Right lobe of liver (tissue), 6 donors: ENCODE data around the gene ABHD2. TPM values are rescaled to one million over a fixed set of nuclear protein-coding genes. Genes with fewer than 3 reads are reported as not detected.

Source experiments
- ATAC-seq, 4 donors: fragments of 200-7000 bp; cut with Tn5 transposase; one replicate each; pipeline ENCODE4 v1.9.1; 2020; ENCODE audit warnings: mild to moderate bottlenecking in 4 of 4, moderate library complexity in 4 of 4
- DNase-seq, 3 donors: peaks; one replicate each; pipeline ENCODE4 v3.0.0-alpha.2; 2020
- H3K27ac ChIP-seq, 3 donors: fragments of 200-600 bp; one replicate each; pipeline ENCODE4 v1.8.0; 2022
- H3K27me3 ChIP-seq, 2 donors: fragments of 200-600 bp; one replicate each; pipeline ENCODE4 v1.8.0; 2022
- H3K36me3 ChIP-seq, 4 donors: fragments of 200-600 bp; sonication (generic) in 1 of 4; one replicate each; pipeline versions ENCODE4 v1.5.1 to v1.8.0; 2017 to 2022; ENCODE audit warnings: control low read depth in 1 of 4
- H3K4me1 ChIP-seq, 4 donors: fragments of 200-600 bp; sonication (generic) in 1 of 4; one replicate each; pipeline versions ENCODE4 v1.5.1 to v1.8.0; 2017 to 2022; ENCODE audit warnings: control low read depth in 1 of 4
- H3K4me3 ChIP-seq, 3 donors: fragments of 200-600 bp; one replicate each; pipeline ENCODE4 v1.8.0; 2022
- H3K9me3 ChIP-seq, 4 donors: fragments of 200-600 bp; sonication (generic) in 1 of 4; one replicate each; pipeline versions ENCODE4 v1.5.1 to v1.8.0; 2017 to 2022; ENCODE audit warnings: control low read depth in 1 of 4
- CTCF ChIP-seq, 4 donors: fragments of 200-600 bp in 3 of 4; fragments of 450-650 bp in 1 of 4; IDR thresholded peaks; one replicate each; pipeline versions ENCODE4 v1.5.1 to v1.8.0; 2016 to 2022; ENCODE audit warnings: antibody characterized with exemption in 4 of 4, mild to moderate bottlenecking in 2 of 4
- POLR2A ChIP-seq: fragments of 450-650 bp; IDR thresholded peaks from one replicate; pipeline ENCODE4 v1.6.1; 2017; ENCODE audit warnings: antibody characterized with exemption, mild to moderate bottlenecking
- WGBS: methylation state at CpG from one replicate; pipeline ENCODE4 v1.1.6; 2018; ENCODE audit warnings: low coverage, low lambda C conversion rate; ENCODE audit not compliant: insufficient coverage; ENCODE audit errors: missing lambda C conversion rate; 5-methylcytosine and 5-hydroxymethylcytosine counted together
- intact Hi-C, 2 donors: fragments of 100-400 bp; cut with DNase I; formaldehyde crosslinking; loops; one replicate each; pipeline versions ENCODE4 v1.11.2 to v1.14.1; 2022
- total RNA-seq, 6 experiments: library from RNA; depleted of rRNA in 2 of 6; stranded (reverse); fragments of >200 nt in 2 of 6; fragmentation: NEBNext Ultra II Directional in 3 of 6; extraction: Animal tissue kit (Norgen Biotek cat#: 25700) in 3 of 6; gene quantifications; one replicate each; pipeline versions ENCODE4 v1.1.0 to v1.2.4, GENCODE V29; 2016 to 2023
- donor health status: DM: no; HTN: yes; CAD: no.
- donor health status: DM: no; HTN: no; CAD: no.
- donor health status: DM: no; HTN: no; CAD: no.
- donor health status: DM: no; HTN: yes; CAD: no.
- donor health status: DM: no; HTN: yes; CAD: no.

ABHD2 gene
- total RNA-seq, 6 experiments from 2014 or later = 136 to 392 (median 315) TPM

DNA sequence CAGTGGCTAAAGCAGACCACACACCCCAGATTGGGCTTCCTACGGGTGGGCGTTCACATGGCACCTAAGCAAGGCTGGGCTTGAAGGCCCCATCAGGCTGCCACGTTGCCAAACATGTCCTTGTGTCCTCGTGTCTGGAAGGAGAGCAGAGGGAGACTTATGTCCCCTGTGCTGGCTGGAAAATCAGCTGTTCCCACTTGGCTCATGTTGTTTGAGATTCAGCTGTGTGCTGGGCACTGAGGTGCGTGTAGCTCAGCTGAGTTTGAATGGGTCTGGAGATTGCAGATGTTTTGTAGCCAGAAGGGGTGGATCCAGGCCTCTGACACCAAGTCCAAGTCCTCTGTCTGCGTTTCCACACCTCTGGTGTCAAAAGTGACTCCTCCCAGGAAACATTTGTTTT lies 98.5 kb downstream of the ABHD2 start:
- Histone ChIP-seq H3K27ac (no peak overlapping the region), H3K4me1 (peaks cover 0 to 36% (median 0%) of the 10 kb centered on the region in 4 donors), H3K27me3 (no peaks in the 10 kb centered on the region), H3K9me3 (no peaks in the 10 kb centered on the region), H3K4me3 (no peak overlapping the region), H3K36me3 (peaks cover 6 to 81% (median 39%) of the 10 kb centered on the region in 4 donors)
- peak; percentile 15 to 52 (median 30) for ATAC-seq
- DNase-seq = peak in 1 of 3 donors; percentile 61
- WGBS = 54% methylated on average over 6 of the region's 6 CpGs
- TF ChIP-seq CTCF (IDR thresholded peaks at IDR 0.05) (no peak), POLR2A (no peak)
- intact Hi-C loops = loop anchor here in 1 of 2 donors (10.0 kb wide), 1 partner anchor 132 kb away; no protein-coding TSS in a partner anchor

GRCh38 chr15:89187301-89187985 lies 99.2 kb downstream of the ABHD2 start:
- Histone ChIP-seq H3K4me3 (no peak overlapping the region), H3K9me3 (no peaks in the 10 kb centered on the region), H3K27ac (peak overlapping the region in 1 of 3 donors; percentile 40), H3K4me1 (peaks cover 0 to 36% (median 0%) of the 10 kb centered on the region in 4 donors), H3K36me3 (peaks cover 10 to 83% (median 43%) of the 10 kb centered on the region in 4 donors), H3K27me3 (no peaks in the 10 kb centered on the region)
- ATAC-seq = no peak
- intact Hi-C loops = loop anchor here in 1 of 2 donors (10.0 kb wide), 1 partner anchor 133 kb away; no protein-coding TSS in a partner anchor
- TF ChIP-seq CTCF (IDR thresholded peaks at IDR 0.05) (no peak), POLR2A (no peak)
- no peak for DNase-seq
- WGBS = 64% methylated on average over 9 of the region's 9 CpGs

DNA sequence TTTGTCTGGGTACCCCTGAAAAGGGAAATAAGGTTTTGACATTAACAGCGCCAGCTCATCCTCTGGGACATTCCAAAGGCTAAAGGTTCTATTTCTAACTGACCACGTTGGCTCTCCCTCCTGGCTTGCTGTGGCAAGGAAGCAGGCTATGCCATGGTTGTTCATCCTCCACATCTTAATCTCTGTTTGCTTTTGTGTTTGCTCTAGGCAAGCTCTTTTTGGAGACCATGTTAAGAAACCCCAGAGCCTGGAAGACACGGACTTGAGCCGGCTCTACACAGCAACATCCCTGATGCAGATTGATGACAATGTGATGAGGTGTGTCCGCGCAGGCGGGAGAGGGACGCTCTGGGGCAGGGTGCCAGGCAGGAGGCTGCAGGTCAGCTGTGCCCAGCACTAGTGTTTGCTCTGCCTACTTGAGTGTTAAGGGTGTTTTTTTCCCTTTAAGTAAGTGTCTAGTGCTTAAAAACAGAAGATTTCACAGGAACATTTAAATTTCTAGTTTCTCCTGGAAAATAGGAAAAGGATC lies 99.8 kb downstream of the ABHD2 start:
- Histone ChIP-seq H3K4me3 (no peak overlapping the region), H3K4me1 (peaks cover 0 to 36% (median 0%) of the 10 kb centered on the region in 4 donors), H3K9me3 (no peaks in the 10 kb centered on the region), H3K27ac (peak overlapping the region in 1 of 3 donors; percentile 40), H3K36me3 (peaks cover 10 to 83% (median 49%) of the 10 kb centered on the region in 4 donors), H3K27me3 (no peaks in the 10 kb centered on the region)
- ATAC-seq = peak; percentile 28 to 65 (median 42)
- TF ChIP-seq POLR2A = no peak
- TF ChIP-seq CTCF (IDR thresholded peaks at IDR 0.05) = no peak
- 52% methylated on average over 8 of the region's 8 CpGs for WGBS
- DNase-seq = peak in 2 of 3 donors; percentile 56 to 65
- intact Hi-C loops = loop anchor here in 1 of 2 donors (10.0 kb wide), 1 partner anchor 133 kb away; no protein-coding TSS in a partner anchor

- H3K27ac ChIP-seq = no peak overlapping the region
- intact Hi-C loops = no loop called here
- 53% methylated on average over 2 of the region's 2 CpGs for WGBS
These were observed 103.9 kb downstream of the ABHD2 start for GRCh38 chr15:89192136-89192535.

More at GRCh38 chr15:89192136-89192535, 103.9 kb downstream of the ABHD2 start:
- DNase-seq (no peak), ATAC-seq (no peak)
- Histone ChIP-seq H3K4me3 (no peak overlapping the region), H3K36me3 (peaks cover 10 to 94% (median 60%) of the 10 kb centered on the region in 4 donors), H3K27me3 (no peaks in the 10 kb centered on the region), H3K4me1 (peaks cover 0 to 21% (median 0%) of the 10 kb centered on the region in 4 donors), H3K9me3 (no peaks in the 10 kb centered on the region)
- no peak for TF ChIP-seq CTCF (IDR thresholded peaks at IDR 0.05)
- no peak for TF ChIP-seq POLR2A
